ENCODE measurements around the gene DYRK1A.

DNA sequence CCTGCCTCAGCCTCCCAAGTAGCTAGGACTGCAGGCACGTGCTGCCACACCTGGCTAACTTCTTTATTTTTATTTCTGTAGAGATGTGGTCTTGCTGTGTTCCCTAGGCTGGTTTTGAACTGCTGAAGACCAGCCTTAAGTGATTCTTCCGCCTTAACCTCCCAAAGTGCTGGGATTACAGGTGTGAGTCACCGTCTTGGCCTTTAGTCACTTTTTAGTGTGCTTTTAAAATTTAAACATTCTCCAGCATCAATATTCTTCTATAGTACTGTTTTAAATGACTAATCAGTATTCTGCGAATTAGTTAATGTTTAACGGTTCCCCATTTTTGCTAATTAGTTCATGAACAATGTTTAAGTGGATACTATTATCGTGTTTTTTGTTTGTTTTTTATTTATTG is 60.6 kb downstream of the DYRK1A start:
- TF ChIP-seq, protein P1, sequence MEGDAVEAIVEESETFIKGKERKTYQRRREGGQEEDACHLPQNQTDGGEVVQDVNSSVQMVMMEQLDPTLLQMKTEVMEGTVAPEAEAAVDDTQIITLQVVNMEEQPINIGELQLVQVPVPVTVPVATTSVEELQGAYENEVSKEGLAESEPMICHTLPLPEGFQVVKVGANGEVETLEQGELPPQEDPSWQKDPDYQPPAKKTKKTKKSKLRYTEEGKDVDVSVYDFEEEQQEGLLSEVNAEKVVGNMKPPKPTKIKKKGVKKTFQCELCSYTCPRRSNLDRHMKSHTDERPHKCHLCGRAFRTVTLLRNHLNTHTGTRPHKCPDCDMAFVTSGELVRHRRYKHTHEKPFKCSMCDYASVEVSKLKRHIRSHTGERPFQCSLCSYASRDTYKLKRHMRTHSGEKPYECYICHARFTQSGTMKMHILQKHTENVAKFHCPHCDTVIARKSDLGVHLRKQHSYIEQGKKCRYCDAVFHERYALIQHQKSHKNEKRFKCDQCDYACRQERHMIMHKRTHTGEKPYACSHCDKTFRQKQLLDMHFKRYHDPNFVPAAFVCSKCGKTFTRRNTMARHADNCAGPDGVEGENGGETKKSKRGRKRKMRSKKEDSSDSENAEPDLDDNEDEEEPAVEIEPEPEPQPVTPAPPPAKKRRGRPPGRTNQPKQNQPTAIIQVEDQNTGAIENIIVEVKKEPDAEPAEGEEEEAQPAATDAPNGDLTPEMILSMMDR (conservative IDR thresholded peaks at IDR 0.05; ENCODE audit: low read length) = no peak
- TF ChIP-seq EZH2phosphoT487 (IDR thresholded peaks at IDR 0.05; ENCODE audit: borderline replicate concordance) = no peak
